Putamen (tissue), 1 donor: ENCODE data around the gene ACOT12.

Source experiments
- DNase-seq: peaks from one replicate; pipeline ENCODE4 v3.0.0-alpha.2; 2016; ENCODE audit warnings: low spot score

ACOT12 gene

DNA sequence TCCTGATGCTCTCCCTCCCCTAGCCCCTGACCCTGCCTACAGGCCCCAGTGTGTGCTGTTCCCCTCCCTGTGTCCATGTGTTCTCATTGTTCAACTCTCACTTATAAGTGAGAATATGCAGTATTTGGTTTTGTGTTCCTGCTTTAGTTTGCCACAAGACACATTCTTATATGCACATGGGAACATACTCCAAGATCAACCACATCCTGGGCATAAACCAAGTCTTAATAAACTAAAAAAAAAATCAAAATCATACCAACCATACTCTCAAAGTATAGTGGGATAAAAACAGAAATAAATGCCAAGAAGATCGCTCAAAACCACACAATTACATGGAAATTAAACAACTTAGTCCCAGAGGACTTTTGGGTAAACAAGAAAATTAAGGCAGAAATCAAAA lies 103.8 kb downstream of the ACOT12 start:
- DNase-seq = no peak

DNA sequence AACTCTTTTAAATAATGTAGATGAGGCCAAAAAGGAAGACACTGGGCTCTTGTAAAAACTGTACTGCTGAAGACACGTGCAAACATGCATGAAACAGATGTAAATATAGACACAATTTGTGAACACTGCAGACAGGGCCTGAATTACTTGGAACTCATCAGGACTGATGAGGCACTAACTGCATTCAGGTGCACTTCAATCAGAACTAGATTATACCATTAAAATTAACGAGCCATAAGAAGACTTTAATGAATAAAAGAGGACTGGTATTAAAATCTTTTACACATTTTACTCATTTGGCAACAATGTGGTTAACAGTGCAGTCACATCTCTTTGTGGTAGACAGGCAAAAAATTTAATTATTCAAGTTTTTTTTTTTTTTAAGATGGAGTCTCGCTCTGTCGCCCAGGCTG lies 105.9 kb downstream of the ACOT12 start:
- DNase-seq = no peak

DNA sequence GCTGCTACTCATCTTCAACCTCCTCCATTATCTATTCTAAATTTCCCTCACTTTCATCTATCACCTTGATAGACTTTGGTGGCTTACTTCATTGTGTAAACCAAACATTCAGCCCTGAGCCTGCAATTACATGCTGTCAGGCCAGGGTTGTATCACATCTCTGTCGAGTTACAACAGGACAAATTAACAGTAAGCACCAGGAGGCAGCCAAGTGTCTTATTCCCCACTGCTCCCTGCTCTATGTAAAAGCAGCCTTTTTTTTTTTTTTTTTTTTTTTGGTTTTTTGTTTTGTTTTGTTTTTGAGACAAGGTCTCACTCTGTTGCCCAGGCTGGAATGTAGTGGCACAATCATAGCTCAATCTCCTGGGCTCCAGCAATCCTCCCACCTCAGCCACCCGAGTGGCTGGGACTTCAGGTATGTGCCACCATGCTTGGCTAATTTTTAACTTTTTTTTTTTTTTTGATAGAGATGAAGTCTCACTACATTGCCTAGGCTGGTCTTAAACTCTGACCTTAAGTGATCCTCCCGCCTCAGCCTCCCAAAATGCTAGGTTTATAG lies 107.8 kb downstream of the ACOT12 start:
- no peak for DNase-seq

DNA sequence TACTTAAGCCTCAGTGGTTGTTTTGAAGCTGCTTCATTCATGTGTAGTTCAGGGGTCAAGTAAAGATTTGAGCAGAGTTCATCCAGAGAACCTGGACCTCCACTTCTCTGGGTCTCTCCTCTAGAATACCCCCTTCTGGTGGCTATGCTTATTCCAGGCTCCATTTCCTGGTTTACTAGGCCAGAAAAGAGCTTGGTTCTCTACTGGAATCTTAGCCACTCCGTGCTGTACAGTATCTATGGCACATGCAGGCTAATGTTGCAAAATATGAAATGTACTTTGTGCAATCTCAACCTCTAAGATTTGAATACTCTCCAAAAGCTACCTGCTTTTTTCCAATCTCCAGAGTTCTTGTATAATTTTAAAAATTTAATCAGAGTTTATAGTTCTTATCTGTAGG lies 110.0 kb downstream of the ACOT12 start:
- DNase-seq = no peak
